C4-2B (cell line): ENCODE results near the gene AACS.

Source experiments
- H3K27ac ChIP-seq: fragments of 450-650 bp; 2 replicates; pipeline ENCODE4 v1.5.1; 2017
- ZFX ChIP-seq: fragments of 450-650 bp; IDR thresholded peaks from 2 replicates; pipeline ENCODE4 v1.6.1; 2017
- TF ChIP-seq, protein P1 (sequence below): fragments of 450-650 bp; conservative IDR thresholded peaks from 2 replicates; pipeline ENCODE4 v1.5.1; 2017; ENCODE audit warnings: mild to moderate bottlenecking

The AACS gene

DNA sequence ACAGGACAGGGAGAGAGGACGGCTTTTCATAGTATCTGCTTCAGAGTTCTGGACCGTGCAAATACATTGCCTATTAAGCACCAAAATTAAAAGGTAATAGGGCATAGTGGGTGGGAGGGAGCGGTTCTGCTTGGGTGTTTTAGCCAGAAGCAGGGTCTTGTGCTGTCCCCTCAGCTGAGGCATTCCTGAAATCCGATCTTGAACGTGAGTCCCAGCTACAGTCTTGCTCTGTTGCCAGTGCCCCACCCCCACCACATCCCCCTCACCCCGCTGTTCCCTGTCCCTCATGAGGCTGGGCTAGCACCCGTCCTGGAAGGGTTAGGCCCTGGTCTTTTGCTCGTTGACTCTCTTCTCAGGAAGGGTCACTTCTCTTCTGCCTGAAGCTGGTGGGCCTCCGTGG is 48.6 kb downstream of the AACS start:
- TF ChIP-seq ZFX, result no peak
- TF ChIP-seq, protein P1, sequence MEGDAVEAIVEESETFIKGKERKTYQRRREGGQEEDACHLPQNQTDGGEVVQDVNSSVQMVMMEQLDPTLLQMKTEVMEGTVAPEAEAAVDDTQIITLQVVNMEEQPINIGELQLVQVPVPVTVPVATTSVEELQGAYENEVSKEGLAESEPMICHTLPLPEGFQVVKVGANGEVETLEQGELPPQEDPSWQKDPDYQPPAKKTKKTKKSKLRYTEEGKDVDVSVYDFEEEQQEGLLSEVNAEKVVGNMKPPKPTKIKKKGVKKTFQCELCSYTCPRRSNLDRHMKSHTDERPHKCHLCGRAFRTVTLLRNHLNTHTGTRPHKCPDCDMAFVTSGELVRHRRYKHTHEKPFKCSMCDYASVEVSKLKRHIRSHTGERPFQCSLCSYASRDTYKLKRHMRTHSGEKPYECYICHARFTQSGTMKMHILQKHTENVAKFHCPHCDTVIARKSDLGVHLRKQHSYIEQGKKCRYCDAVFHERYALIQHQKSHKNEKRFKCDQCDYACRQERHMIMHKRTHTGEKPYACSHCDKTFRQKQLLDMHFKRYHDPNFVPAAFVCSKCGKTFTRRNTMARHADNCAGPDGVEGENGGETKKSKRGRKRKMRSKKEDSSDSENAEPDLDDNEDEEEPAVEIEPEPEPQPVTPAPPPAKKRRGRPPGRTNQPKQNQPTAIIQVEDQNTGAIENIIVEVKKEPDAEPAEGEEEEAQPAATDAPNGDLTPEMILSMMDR, result no peak
- H3K27ac ChIP-seq, result no peak overlapping the region

DNA sequence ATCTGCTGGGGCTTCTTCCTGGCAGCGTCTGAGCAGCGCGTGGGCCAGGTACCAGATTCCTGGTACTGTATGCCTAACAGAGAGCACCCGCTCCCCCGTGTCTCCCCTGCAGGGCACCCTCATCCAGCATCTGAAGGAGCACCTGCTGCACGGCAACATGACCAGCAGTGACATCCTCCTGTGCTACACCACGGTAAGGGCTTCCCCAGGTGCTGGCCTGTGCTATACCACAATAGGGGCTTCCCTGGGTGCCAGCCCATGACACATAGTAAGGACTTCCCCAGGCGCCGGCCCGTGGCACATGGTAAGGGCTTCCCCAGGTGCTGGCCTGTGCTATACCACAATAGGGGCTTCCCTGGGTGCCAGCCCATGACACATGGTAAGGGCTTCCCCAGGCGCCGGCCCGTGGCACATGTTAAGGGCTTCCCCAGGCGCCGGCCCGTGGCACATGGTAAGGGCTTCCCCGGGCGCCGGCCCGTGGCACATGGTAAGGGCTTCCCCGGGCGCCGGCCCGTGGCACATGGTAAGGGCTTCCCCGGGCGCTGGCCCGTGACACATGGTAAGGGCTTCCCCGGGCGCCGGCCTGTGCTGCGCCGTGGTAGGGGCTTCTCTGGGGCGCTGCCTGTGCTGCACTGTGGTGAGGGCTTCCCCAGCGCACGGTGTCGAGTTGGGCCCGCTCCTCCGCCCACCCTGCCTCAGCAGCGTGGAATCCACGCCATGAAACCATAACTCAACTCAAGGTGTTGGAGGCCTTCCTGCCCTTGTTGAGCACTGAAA is 49.3 kb downstream of the AACS start:
- H3K27ac ChIP-seq, result no peak overlapping the region
- TF ChIP-seq ZFX, result no peak
- TF ChIP-seq, protein P1, result no peak

GRCh38 chr12:125120566-125120965 is 55.3 kb downstream of the AACS start:
- TF ChIP-seq, protein P1, result no peak
- no peak overlapping the region for H3K27ac ChIP-seq

DNA sequence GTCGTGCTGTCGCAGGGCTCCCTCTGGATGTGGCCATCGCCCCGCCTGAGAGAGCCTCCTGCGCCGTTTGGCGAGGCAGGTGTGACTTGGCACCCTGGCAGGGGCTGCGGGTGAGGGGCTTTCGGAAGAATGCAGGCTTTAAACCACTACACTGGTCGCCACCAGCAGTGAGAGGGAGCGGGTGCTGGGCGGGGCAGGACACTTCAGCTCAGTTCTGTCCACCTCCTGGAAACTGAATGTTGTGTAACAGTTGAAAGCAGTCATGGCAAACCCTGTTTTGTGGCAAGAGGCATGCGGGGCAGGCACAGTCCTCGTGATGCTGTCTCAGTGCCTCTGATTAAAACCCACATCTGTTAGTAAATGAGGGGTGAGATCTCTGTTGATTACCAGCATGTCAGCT is 55.9 kb downstream of the AACS start:
- TF ChIP-seq, protein P1, result no peak

DNA sequence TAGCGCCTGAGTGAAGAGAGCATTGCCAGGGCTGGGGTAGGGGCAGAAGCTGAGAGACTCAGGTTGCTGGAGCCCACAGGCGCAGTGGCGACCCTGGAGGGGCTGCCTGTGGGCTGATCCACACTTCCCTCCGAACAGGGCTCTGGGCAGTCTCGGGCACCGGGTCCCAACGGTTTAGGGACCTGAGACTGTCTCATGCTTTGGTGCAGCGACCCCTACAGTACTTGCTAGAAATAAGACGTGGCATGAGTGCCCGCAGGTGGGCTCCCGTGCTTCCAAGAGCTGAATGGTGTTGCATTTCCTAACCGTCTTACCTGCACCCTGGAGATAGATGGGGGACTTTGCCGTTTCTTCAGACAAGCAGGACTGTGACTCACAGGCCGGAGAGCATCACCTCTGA is 57.4 kb downstream of the AACS start:
- TF ChIP-seq, protein P1, result no peak
- no peak for TF ChIP-seq ZFX
- H3K27ac ChIP-seq, result no peak overlapping the region

More for the DNA sequence above, 55.9 kb downstream of the AACS start:
- H3K27ac ChIP-seq, result no peak overlapping the region

GRCh38 chr12:125124320-125124966 is 59.2 kb downstream of the AACS start:
- no peak overlapping the region for H3K27ac ChIP-seq
- TF ChIP-seq, protein P1, result no peak
- TF ChIP-seq ZFX, result no peak

- no peak overlapping the region for H3K27ac ChIP-seq
- TF ChIP-seq ZFX, result no peak
- TF ChIP-seq, protein P1, result no peak
These were observed 60.0 kb downstream of the AACS start for GRCh38 chr12:125125271-125125670.
